GM12864 (cell line): ENCODE results near the gene SEMA4F.

Experiments used
- DNase-seq: peaks from one replicate; pipeline ENCODE4 v3.0.0-alpha.2; 2011; ENCODE audit warnings: low read depth
- H3K4me3 ChIP-seq: 2 replicates; pipeline ENCODE4 v1.5.1; 2011; ENCODE audit warnings: mild to moderate bottlenecking, low read depth, low read length, control low read depth
- CTCF ChIP-seq: IDR thresholded peaks from 2 replicates; pipeline ENCODE4 v1.5.1; 2011; ENCODE audit warnings: low read depth, mild to moderate bottlenecking, moderate library complexity, low read length, control low read depth, inconsistent platforms; ENCODE audit errors: missing control alignments

Gene SEMA4F

GRCh38 chr2:74646201-74646600 is 7.8 kb upstream of the SEMA4F start:
- no peak overlapping the region for H3K4me3 ChIP-seq
- TF ChIP-seq CTCF = no peak
- DNase-seq = no peak

GRCh38 chr2:74646834-74647482 is 7.1 kb upstream of the SEMA4F start:
- H3K4me3 ChIP-seq = no peak overlapping the region
- no peak for DNase-seq
- no peak for TF ChIP-seq CTCF

DNA sequence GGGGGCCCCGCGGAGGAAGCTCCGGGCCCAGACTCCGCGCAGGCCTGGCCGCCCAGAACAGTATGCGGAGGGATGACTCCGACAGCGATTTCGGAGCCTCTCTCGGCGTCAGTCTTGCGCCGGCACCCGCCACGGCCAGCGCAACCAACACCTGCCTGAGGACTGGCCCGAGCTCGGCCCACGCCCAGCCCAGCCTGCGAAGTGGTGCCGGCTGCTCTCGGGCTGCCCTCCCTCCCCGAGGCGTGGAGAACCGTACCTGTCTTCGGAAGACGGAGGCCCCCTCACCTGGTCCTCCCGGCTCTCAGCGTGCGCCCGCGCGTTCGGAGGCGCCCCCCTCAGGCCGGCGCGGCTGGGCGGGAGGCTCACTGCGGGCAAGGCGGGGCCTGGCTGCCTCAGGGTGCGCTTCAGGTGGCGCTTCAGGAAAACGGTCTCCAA is 6.0 kb upstream of the SEMA4F start, which contains the start of gene M1AP:
Gene M1AP, minus strand, starts transcription at position 322 of the 435 bp plus-strand sequence. CDS start 8,055 bp downstream, outside the sequence.
- peak within 1 kb of the TSS; percentile 37 for H3K4me3 ChIP-seq
- no peak for DNase-seq
- peak; percentile 42 for TF ChIP-seq CTCF

DNA sequence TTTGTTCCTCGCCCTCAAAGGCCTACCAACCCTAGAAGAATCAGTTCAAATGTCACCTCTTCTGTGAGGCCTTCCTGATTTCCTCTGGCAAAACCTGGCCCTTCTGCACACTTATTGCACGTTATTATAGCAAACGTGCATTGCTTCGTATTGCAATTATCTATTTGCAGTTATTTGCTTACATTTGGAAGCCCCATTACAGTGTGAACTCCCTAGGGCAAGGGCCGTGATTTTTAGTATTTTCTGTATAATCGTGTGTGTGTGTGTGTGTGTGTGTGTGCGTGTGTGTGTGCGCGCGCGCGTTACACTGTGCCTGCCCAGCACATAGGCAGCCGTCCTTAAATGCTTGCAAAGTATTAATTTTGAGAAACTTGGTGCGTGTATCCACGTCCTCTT is 460 bp upstream of the SEMA4F start:
- no peak for TF ChIP-seq CTCF
- peak; percentile 16 for DNase-seq
- peak overlapping the region; percentile 84 for H3K4me3 ChIP-seq

DNA sequence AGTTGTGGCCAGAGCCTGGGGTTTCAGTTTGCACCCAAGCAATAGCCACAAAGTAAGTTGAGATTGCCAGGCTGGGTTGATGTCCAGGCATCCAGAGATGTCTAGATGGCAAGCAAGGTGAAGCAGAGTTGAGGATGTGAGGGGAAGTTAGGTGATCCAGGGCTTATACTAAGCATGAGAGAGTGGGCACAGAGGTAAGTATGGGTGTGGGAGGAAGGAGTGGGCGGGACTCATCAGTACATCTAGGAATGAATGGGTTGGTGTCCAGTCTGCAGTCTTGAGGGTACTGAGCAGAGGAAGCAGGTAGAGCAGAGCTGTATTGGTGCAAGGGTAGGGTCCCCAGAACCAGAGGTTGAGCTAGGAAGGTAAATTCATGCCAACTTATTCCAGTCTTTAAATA is 1.5 kb downstream of the SEMA4F start:
- TF ChIP-seq CTCF = no peak
- H3K4me3 ChIP-seq = no peak overlapping the region
- DNase-seq = no peak

DNA sequence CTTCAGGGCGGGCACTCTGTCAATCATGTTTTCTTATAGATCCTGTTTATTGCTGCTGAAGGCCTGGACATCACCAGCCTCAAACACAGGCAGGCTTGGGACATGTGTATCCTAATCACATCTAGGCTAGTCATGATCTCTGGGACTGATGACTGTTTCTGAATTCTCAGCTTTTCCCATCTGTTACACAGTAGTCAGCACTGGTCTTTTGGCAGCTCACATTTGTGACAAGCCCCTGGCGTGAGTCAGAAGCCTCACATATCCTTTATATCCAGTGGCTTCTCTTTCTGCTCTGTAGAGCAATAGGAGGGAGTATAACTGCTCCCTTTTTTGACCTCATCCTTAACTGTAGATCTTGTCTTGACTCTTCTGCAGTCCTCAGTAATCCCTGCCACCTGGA is 4.5 kb downstream of the SEMA4F start:
- DNase-seq = no peak
- no peak overlapping the region for H3K4me3 ChIP-seq
- TF ChIP-seq CTCF = no peak

GRCh38 chr2:74659462-74659861 is 5.4 kb downstream of the SEMA4F start:
- H3K4me3 ChIP-seq = no peak overlapping the region
- no peak for DNase-seq
- TF ChIP-seq CTCF = no peak
